ENCODE results near the gene PVALB.

PVALB gene

GRCh38 chr22:36856121-36856791 is 39.4 kb upstream of the PVALB start:
- no peaks in the 10 kb centered on the region for H3K27me3 ChIP-seq (ENCODE audit: control insufficient read depth, low read length)
- no peaks in the 10 kb centered on the region for H3K36me3 ChIP-seq (ENCODE audit: control insufficient read depth, low read length)
- no peaks in the 10 kb centered on the region for H3K79me2 ChIP-seq (ENCODE audit: control insufficient read depth, low read length)
- no peak overlapping the region for H3K27ac ChIP-seq (ENCODE audit: low read depth, low read length)
- peaks cover 66% of the 10 kb centered on the region for H3K4me1 ChIP-seq (ENCODE audit: control insufficient read depth, low read length)
- no peaks in the 10 kb centered on the region for H4K20me1 ChIP-seq (ENCODE audit: control insufficient read depth, insufficient read depth, low read depth, low read length)
- H3K4me2 ChIP-seq (ENCODE audit: low read length): peak overlapping the region; percentile 54
- H3F3A ChIP-seq (ENCODE audit: control insufficient read depth, insufficient read depth): peaks cover 39% of the 10 kb centered on the region
- peak overlapping the region; percentile 42 for H3K4me3 ChIP-seq (ENCODE audit: low read length)
- no peaks in the 10 kb centered on the region for H3K9me2 ChIP-seq (replicated peaks; ENCODE audit: control insufficient read depth, low read length)
- TF ChIP-seq CTCF (IDR thresholded peaks at IDR 0.05; ENCODE audit: low read depth, low read length, poor library complexity, severe bottlenecking): peak; percentile 100
- no peak for TF ChIP-seq EZH2phosphoT487 (IDR thresholded peaks at IDR 0.05; ENCODE audit: borderline replicate concordance, low read length)
- H3K9me3 ChIP-seq (ENCODE audit: control insufficient read depth, insufficient read depth, low read length): peaks cover 9% of the 10 kb centered on the region; the same call in 1 of the 2 replicates

GRCh38 chr22:36855478-36855877 is 38.6 kb upstream of the PVALB start:
- no peak overlapping the region for H3K27ac ChIP-seq (ENCODE audit: low read depth, low read length)
- no peak overlapping the region for H3K4me3 ChIP-seq (ENCODE audit: low read length)
- H3K36me3 ChIP-seq (ENCODE audit: control insufficient read depth, low read length): no peaks in the 10 kb centered on the region
- H3F3A ChIP-seq (ENCODE audit: control insufficient read depth, insufficient read depth): peaks cover 34% of the 10 kb centered on the region
- peaks cover 58% of the 10 kb centered on the region for H3K4me1 ChIP-seq (ENCODE audit: control insufficient read depth, low read length)
- no peaks in the 10 kb centered on the region for H3K27me3 ChIP-seq (ENCODE audit: control insufficient read depth, low read length)
- no peaks in the 10 kb centered on the region for H3K9me2 ChIP-seq (replicated peaks; ENCODE audit: control insufficient read depth, low read length)
- H3K9me3 ChIP-seq (ENCODE audit: control insufficient read depth, insufficient read depth, low read length): peaks cover 9% of the 10 kb centered on the region; the same call in 1 of the 2 replicates
- H3K4me2 ChIP-seq (ENCODE audit: low read length): no peak overlapping the region
- TF ChIP-seq EZH2phosphoT487 (IDR thresholded peaks at IDR 0.05; ENCODE audit: borderline replicate concordance, low read length) (no peak), CTCF (IDR thresholded peaks at IDR 0.05; ENCODE audit: low read depth, low read length, poor library complexity, severe bottlenecking) (no peak)
- H3K79me2 ChIP-seq (ENCODE audit: control insufficient read depth, low read length): no peaks in the 10 kb centered on the region
- H4K20me1 ChIP-seq (ENCODE audit: control insufficient read depth, insufficient read depth, low read depth, low read length): no peaks in the 10 kb centered on the region

DNA sequence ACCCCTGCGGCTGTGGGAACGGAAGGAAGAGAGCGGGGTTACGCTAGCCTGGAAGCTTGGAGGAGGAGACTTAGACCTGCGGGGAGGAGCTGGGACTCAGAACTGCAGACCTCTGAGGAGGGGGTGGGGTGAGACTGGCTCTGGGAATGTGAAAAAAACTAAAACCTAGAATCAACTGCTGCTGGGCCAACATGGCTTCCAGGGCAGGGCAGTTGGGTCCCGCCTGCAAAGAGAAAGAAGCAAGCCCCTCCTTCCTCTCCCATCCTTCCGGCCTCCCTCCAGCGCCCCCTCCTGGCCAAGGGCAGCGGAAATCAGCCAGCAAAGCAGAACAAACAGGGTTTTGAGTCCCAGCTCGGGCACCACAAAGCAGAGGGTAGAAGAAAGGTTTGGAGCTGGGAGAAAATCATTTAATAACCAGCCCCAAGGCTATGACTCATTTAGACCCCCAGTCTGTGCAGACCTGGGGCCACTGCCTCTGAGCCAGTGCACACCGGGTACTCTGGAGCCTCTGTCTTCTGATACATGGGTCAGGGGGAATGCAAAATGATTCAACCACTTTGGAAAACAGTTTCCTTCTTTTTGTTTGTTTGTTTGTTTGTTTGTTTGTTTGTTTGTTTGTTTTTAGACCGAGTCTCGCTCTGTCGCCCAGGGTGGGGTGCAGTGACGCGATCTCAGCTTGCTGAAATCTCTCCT is 36.7 kb upstream of the PVALB start:
- H3K4me3 ChIP-seq (ENCODE audit: low read length): no peak overlapping the region; the same call in 1 of the 2 replicates
- no peaks in the 10 kb centered on the region for H3K9me2 ChIP-seq (replicated peaks; ENCODE audit: control insufficient read depth, low read length)
- H3K27ac ChIP-seq (ENCODE audit: low read depth, low read length): no peak overlapping the region
- H3K4me1 ChIP-seq (ENCODE audit: control insufficient read depth, low read length): peaks cover 39% of the 10 kb centered on the region
- peaks cover 14% of the 10 kb centered on the region for H3F3A ChIP-seq (ENCODE audit: control insufficient read depth, insufficient read depth)
- no peaks in the 10 kb centered on the region for H3K27me3 ChIP-seq (ENCODE audit: control insufficient read depth, low read length)
- H3K4me2 ChIP-seq (ENCODE audit: low read length): peak overlapping the region; percentile 36; the same call in 1 of the 2 replicates
- TF ChIP-seq EZH2phosphoT487 (IDR thresholded peaks at IDR 0.05; ENCODE audit: borderline replicate concordance, low read length) (no peak), CTCF (IDR thresholded peaks at IDR 0.05; ENCODE audit: low read depth, low read length, poor library complexity, severe bottlenecking) (peak; percentile 93)
- H3K9me3 ChIP-seq (ENCODE audit: control insufficient read depth, insufficient read depth, low read length): peaks cover 9% of the 10 kb centered on the region; the same call in 1 of the 2 replicates
- no peaks in the 10 kb centered on the region for H3K36me3 ChIP-seq (ENCODE audit: control insufficient read depth, low read length)
- H4K20me1 ChIP-seq (ENCODE audit: control insufficient read depth, insufficient read depth, low read depth, low read length): no peaks in the 10 kb centered on the region
- H3K79me2 ChIP-seq (ENCODE audit: control insufficient read depth, low read length): no peaks in the 10 kb centered on the region
